ENCODE results near the gene COBL.

The COBL gene

DNA sequence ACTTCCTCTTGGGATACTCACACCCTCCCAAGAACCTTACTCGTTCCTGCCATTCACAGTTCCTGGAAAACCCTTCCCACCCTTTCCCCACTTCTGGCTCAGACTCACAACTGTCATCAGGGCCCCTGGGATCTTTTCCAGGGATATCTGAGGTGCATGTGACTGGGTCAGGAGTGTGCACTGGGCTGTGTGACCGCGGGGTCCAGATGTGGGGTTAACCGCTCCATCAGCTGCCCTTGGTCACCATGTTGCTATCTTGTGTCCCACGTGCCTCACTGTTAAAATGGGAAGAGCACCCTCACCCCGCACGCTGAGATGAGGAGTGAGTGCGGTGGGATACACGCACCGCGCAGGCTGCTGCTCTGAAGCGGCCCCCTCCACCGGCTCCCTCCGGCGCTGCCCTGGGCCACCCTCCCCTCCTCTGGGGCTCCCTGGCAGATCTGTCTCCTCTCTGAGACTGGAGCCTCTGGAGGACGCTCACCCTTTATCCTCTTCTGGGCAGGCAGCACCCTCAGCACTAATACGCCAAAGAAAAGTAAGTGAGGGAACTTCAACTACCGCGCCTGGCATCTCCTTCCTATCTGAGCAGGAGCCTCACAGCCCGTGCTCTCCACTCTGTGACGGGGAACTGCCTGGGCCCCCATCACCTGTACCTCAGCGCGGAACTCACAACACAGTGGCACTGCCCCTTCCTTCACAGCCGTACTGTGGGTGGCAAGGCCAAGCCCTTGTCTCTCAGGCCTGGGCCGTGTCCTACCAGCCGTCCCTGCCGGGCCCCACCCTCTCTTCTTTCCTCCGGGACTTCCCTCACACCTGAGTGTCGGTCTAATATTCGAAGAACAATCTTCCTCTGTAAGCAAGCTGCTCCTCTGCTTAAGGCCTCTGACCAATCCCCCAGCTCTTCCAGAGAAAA, 15.6 kb downstream of the COBL start:
- DNase-seq = no peak

DNA sequence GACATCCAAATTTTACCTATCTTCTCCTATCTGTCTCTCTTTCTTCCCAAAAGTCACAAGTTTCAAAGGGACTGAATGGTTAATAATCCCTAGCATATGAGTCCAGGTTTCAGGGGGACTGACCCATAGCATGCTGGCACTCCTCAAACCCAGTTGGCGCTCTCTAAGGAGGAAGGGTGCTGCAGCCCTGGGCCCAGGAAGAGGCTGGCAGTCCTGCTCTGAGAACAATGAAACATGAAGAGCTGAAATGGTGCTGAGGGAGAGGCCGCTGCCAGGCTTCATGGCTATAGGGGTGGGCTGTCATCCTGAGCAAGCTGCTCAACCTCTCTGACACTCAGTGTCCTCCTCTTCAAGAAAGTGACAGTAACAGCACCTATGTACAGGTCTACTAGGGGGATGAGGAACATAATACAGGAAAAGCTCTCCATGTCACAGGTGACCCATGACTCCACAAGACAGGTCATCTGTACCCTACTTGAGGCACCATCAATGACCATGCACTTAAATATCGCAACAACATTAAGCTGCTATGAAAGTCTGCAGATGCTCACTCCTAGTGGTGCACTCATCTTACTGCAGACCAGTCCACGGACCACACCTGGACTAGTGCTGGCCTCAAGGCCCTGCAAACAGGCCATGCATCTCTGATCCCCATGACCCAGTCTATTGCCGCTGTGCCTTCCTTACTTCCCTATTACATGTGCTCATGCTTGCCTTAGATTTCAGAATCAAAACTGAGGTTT, 17.0 kb downstream of the COBL start:
- DNase-seq = no peak

GRCh38 chr7:51298912-51299311, 17.7 kb downstream of the COBL start:
- DNase-seq = no peak

DNA sequence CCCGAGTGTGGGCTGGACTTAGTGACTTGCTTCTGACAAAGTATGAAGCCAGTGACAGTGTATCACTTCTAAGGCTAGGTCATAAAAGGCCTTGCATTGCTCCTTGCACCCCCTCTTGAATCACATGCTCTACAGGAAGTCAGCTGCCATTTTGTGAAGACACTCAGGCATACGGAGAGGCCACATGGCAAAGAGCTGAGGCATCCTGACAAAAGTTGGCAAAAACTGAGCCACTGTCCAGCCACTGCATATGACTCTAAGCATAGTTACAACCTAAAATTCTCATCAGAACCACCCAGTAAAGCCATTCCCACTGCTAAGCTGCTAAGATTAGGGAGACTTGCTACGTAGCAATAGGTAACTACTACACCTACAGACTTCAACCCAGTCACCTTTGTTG, 18.6 kb downstream of the COBL start:
- DNase-seq = no peak

GRCh38 chr7:51295440-51296245, 21.0 kb downstream of the COBL start:
- DNase-seq = no peak

DNA sequence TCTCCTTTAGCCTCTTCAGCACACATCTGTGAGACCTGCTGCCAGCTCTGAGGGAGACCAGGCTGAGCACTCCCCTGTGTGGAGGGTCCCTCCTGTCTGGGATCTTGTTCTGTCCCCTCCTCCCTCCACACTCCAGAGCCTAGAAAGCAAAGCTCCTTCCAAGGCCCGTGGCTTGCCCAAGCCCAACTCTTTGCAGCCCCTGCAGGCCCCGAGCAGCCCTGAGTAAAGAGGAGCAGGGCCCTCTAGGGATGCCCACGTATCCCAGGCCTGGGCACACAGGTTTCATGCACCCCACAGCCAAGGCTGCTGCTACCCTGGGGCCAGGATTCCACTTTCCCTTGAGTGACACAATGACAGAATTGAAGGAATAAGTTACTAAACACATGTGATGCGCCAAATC, 24.0 kb downstream of the COBL start:
- DNase-seq = no peak

DNA sequence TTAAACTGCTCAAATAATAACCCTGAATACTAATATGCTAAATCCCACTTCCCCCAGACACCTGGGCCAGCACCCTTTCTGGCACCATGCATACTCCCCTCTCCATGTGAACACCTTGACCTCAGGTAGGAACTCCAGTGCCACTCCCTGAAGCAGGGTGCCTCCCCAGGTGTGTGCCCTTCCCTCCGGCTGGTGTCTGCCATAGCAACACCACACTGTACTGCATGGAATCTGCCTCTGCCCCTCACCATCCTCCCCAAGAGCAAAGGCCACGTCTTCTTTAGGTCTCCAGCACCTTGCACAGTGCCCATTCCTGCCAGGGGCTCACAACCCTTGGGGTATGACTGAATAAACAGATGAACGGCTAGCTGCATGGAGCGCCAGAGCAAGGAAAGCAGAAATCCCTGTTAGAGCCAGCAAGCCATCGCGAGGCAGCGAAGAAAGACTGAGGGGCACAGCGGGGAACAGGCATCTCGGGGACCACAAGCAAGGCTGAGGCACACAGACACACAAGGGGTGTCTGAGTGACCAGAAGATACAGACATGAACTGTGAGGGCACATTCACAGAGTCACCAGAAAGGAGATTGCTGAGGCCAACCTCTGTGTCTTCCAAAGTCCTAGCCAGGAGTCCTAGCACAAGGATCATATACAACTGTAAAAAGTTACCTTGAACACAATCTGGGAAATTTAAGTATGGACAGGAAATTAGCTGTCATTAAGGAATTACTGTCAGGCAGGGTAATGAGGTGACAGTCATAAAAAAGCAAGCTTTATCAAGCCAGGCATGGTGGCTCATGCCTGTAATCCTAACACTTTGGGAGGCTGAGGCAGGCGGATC, 25.7 kb downstream of the COBL start:
- no peak for DNase-seq

DNA sequence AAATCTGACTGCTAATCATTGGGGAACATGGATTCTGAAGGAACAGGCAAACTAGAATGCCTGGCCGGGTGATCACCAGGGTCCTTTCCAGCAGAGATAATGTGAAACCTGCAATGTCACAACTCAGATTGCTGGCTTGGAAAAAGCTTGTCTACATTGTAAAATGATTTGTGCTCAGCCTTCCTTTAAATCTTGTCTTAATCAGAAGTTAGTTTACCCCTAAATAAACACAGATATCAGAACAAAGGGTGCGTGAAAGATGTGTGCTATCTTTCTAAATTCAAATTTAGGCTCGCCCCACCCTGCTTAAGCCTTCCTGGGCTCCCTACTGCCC, 26.3 kb downstream of the COBL start:
- no peak for DNase-seq

- DNase-seq = no peak
Observed at GRCh38 chr7:51289623-51290303, 26.8 kb downstream of the COBL start.

- no peak for DNase-seq
Observed at GRCh38 chr7:51288896-51289622, 27.6 kb downstream of the COBL start.

DNA sequence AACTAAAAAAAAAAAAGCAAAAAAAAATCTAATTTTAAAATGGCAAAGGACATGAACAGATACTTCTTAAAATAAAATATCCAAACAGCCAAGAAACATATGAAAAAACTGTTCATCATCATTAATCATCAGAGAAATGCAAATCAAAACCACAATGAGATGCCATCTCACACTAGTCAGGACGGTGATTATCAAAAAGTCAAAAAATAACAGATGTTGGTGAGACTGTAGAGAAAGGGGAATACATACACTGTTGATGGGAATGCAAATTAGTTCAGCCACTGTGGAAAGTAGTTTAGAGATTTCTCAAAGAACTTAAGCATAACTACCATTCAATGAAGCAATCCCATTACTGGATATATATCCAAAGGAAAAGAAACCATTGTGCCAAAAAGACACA, 30.2 kb downstream of the COBL start:
- DNase-seq = no peak

- no peak for DNase-seq
Observed at GRCh38 chr7:51280156-51280555, 36.5 kb downstream of the COBL start.

- no peak for DNase-seq
Observed at GRCh38 chr7:51279391-51280023, 37.1 kb downstream of the COBL start.

GRCh38 chr7:51278797-51279196, 37.8 kb downstream of the COBL start:
- no peak for DNase-seq

DNA sequence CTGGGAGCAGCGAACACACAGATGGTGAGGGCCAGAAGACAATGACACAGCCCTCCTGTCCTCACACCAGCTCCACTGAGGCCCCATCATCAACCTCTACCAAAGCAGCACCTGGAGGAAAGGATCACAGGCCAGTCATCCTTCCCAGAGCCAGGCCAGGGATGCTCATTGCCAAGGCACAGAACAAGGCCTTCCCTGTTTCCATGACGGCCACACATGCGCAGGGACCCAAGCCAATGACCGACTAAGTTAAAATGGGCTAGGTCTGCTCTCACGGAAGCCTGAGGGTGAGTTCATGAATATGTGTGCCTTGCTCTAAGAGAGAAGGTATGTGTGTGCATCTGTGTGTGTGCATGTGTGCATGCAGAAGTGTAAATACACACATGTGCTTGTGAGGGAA, 39.6 kb downstream of the COBL start:
- DNase-seq = no peak

DNA sequence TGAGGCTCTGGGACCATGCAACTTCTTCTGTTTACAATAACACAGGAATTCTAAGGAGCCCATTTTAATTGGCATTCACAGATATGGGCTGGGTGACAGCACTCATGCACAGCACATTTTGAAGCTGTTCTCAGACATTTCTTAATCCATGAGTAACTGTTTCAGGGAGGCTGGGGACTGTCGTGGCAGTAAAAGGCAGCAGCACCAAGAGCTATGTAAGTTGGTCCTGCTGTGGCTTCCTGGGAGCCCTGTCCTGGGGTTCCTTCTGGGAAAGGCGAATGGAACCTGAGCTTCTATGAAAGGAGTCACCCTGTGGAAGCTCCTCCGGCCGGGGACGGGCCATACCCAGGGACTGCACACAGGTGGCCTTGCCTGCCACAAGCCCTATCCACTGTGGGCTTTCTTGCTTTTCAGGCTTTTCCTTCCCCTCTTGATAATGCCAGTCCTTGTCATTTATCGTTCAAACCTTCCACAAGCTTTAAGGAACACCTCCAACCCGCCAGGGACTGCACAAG, 40.5 kb downstream of the COBL start:
- DNase-seq = no peak

- DNase-seq = no peak
Observed at GRCh38 chr7:51275532-51275931, 41.1 kb downstream of the COBL start.

- no peak for DNase-seq
Observed at GRCh38 chr7:51274955-51275354, 41.7 kb downstream of the COBL start.

GRCh38 chr7:51274001-51274400, 42.6 kb downstream of the COBL start:
- DNase-seq = no peak

GRCh38 chr7:51273360-51273759, 43.2 kb downstream of the COBL start:
- DNase-seq = no peak

GRCh38 chr7:51270965-51271364, 45.6 kb downstream of the COBL start:
- no peak for DNase-seq
